Stimulated activated CD4-positive, alpha-beta T cell treated with anti-CD3 and anti-CD28 coated beads, Interleukin-1b, Interleukin-23, amount 100 ng/mL, for 24 hours (primary cell): ENCODE results near the gene BAIAP2L2.

ENCODE experiments used
- DNase-seq, 4 experiments: peaks; one replicate each; pipeline ENCODE4 v3.0.0-alpha.2; 2020; ENCODE audit warnings: low read depth in 4 of 4, low spot score in 1 of 4

BAIAP2L2 gene

DNA sequence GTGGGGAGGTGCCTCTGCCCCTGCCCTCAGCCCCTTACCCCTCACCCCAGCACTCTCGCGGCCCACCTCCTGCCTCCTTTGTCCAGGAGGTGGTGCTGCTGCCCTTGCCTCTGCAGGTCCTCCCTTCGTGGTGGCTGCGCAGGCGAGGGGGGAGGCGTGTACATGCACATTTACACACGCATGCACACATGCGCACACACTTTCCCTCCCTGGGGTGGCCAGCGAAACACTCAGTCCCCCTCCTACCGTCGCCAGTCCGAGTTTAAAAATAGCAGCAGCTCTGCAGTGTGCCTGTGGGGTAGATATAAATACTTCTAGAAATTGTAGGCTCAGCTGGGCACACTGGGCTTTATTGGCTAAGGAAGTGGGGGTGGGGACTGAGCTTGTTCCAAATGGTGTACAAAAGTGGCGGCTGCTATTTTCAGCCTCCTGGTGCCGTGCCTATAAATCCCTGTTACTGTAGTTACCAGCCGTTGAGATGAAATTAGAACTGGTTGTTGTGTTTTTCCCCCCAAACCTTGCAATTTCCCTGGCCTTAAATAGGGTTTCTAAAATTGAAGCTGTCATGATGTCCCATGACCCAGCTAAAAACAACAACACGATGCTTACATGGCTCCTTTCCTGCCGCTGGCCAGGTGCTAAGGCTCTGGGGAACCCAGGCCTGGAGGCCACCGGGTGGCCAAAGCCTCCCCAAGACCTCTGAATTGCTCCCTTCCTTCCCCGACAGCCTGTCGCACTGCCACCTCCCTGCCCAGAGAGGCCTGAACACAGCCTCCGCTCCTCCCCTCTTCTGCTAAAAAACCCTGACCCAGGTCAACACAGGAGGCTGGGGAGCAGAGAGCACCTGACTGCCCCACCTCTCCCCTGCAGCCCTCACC is 40.9 kb downstream of the BAIAP2L2 start:
- DNase-seq = no peak

DNA sequence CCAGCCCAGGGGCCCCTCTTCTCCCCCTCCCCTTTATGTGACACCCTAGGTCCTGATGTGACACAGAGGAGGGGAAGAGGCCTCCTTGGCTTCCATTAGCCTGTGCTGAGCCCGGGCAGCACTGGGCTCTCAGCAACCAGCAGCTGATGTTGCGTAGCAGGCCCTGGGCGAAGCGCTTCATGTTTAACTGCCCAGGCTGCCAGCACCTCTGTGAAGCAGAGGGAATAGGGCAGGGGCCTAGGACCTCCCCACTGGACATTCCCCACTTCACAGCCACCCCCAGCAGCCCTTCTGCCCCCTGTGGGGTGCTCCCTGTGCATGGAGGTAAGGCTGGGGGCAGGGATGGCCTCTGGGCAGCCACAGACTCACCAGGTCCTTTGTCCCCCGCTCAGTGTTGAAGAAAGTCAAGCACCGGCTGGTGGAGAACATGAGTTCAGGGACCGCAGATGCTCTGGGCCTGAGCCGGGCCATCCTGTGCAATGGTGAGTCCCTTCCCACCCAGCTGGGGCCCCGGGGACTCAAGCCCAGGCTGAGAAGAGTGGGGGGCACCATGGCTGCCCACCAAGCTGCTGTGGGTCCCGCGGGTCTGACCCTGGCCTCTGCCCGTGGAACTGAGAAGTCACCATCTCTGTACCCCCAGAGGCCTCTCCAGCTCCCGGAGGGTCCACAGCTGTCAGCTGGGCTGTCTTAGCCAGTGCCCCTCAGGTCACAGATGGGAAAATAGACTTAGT is 41.7 kb downstream of the BAIAP2L2 start:
- no peak for DNase-seq

DNA sequence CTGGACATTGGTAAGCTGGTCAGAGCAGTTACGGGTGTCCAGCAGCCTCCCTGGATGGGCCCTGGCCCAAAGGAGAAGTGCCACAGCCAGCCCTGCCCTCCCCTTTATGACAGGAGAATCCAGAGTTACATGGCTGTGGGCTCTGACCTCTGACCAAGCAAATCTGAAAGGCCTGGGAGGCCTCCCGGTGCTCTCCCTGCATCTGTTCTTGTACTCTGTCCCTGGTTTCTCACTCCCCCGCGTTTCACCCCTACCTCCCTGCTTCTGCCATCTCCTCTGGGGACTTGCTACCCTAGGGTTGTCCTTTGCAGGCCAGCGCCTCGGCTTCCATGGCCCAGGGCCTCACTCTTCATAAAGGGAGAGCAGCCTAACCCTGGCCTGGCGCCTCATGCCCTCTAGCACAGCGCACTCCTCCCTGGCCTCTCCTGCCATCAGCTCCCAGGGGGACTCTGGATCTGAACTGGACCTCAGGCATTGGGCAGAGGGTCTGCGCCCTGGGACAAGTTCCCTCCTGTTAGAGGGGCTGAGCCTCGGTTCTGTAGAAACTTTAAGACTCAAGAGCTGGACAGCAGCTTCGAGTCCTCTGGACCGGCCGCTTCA is 42.6 kb downstream of the BAIAP2L2 start:
- DNase-seq = no peak

DNA sequence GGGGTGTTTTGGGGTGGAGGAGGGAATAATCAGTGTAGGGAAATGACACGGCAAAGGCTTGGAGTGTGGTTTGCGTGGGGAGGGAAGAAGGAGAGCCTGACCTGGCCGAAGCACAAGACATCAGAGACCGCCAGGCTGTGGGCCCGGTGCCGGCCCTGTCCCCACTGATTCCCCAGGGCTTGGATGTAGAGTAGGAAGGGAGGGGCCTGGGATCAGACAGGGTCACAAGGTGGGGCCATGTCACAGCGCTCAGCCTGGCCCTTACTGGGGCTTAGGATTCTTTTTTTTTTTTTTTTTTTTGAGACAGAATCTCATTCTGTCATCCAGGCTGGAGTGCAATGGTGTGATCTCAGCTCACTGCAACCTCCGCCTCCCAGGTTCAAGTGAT is 43.5 kb downstream of the BAIAP2L2 start:
- DNase-seq = no peak

DNA sequence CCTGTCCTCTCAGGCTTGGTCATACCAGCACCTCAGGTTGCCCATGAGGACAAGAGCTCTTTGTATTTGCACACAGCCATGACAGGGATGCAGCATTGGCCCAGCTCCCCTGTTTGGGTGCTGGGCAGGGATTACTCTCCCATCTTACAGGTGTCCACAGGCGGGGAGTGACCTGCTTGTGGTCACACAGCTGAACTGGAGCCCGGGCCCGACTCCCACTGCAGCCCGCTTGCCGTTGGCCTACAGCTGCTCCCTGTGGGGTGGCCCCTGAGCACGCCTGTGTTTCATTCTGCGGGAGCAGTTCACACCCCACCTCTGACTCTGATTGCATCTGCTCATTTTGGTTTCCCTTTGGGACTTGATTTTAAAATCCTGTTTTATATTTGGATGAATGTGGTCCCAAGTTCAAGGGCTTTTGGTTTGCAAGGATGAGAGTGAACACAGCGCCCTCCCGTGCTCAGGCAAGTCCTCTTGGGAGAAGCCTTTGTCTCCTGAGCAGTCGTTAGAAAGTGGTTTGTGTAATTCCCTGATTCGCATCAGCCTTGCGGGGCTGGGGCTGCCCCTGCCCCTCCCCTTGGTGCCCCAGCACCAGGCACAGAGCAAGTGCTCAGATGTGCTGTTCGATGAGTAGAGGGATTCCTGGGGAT is 44.0 kb downstream of the BAIAP2L2 start:
- no peak for DNase-seq

GRCh38 chr22:38065539-38065938 is 44.9 kb downstream of the BAIAP2L2 start:
- DNase-seq = no peak

DNA sequence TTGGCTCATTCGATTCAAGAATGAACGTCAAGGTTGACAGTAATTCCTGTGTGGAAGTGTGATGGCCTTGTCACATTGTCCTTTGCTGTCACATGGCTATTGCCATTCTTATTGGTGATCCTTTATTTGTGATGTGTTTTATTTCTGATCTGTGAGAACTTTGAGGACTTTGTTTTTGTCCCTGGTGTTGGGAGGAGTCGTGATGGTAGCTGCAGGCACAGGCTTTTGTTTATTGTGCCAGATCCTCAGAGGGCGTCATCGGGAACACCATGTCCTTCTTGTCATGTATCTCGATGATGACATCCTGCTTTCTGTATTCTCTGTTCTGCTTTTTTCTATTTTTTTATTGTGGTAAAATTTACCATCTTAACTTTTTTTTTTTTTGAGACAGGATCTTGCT is 47.7 kb downstream of the BAIAP2L2 start:
- no peak for DNase-seq

GRCh38 chr22:38056969-38057891 is 53.3 kb downstream of the BAIAP2L2 start, which contains the start of gene PICK1:
Gene PICK1 (plus strand): TSS chr22:38057404. CDS start chr22:38057810, 406 bp downstream.
- DNase-seq = peak; percentile 53 to 78 (median 63)

GRCh38 chr22:38051900-38052862 is 58.3 kb downstream of the BAIAP2L2 start:
- DNase-seq = peak; percentile 33 to 62 (median 60)

DNA sequence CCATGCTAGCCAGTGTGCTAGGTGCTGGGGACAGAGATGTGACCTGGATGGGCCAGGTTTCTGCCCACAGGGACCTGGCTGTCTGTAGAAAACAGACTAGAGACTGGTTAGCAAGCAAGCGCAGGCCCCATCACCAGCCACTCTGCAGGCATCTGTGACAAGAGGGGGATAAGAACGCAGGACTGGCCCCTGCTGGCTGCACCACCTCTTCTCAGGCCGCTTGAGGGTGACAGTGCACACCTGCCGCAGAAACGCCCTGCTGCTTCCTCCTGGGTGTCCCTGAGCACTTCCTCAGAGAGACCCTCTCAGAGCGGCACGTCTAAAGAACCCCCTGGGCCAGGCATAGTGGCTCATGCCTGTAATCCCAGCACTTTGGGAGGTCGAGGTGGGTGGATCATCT is 59.2 kb downstream of the BAIAP2L2 start:
- no peak for DNase-seq

GRCh38 chr22:38050720-38051119 is 59.8 kb downstream of the BAIAP2L2 start:
- no peak for DNase-seq

- DNase-seq = no peak
Observed at GRCh38 chr22:38049812-38050619, 60.5 kb downstream of the BAIAP2L2 start.

- DNase-seq = no peak
Observed at GRCh38 chr22:38046070-38046748, 64.3 kb downstream of the BAIAP2L2 start.

DNA sequence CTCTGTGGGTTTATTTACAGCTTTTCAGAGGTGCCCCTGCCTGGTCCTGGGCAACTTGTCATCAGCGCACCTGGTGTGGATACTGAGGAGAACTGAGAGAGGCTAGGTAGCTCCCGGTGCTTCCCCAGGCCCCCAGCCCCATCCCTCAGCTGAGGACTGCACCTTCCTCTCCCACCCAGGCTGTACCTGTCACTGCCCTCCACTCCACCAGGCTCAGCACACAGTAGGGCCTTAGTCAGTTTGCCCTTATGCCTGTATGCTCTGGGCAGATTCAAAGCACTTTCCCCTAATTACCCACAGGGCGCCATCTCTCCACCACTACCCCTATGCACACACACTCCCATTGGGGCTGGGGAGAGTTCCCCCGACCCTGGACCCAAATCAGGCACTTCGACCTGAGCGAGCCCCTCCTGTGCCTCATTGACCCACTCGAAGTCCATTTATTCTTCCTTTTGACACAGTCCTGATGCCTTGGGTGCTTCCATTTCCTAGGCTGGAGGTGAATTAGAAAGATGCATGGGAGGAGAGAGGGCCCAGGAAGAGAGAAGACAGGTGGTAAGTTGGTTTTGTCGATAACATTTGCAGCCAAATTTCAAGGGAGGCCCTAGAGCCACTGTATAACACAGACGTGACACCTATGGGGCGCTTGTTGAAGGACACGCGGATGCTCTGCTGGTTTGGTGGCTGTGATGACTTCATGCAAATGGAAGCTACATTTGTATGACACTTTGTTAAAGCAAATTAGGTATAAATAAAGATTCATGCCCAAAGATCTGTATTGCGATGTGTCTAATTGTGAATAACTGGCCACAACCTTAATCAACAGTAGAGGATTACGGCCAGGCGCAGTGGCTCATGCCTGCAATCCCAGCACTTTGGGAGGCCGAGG is 67.1 kb downstream of the BAIAP2L2 start:
- DNase-seq = no peak

DNA sequence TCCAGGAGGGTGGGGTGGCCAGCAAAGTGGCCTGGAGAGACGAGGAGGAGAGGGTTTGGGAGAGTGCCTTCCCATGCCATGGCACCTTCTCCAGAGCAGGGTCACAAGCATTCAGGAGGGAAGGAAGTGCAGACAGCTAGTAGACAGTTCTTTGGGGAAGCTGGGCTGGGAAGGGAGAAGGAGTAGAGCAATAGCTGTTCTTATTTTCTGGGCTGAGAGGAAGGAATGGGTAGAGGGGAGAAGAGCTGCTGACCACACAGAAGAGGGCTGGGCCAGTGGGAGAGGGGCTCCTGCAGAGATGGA is 68.0 kb downstream of the BAIAP2L2 start:
- no peak for DNase-seq

- DNase-seq = no peak
Observed at GRCh38 chr22:38041760-38042487, 68.6 kb downstream of the BAIAP2L2 start.
